A673 (cell line): ENCODE results near the gene ZCCHC10. TPM values are rescaled to one million over a fixed set of nuclear protein-coding genes. Genes with fewer than 3 reads are reported as not detected.
"Not testable (repeated sequence)": the region's sequence is repeated elsewhere in the genome, so short reads cannot be mapped to it uniquely, and the experiment has no call there.

ENCODE experiments used
- BruUV-seq: library from RNA; stranded (reverse); fragments of 400-500 nt; replicated peaks from 2 replicates; lab custom pipeline; 2021; lab: Mats Ljungman, UMichigan
- CTCF ChIA-PET: fragments of 300-600 bp; sonication (Branson Sonifier 250); formaldehyde crosslinking; loops from one replicate; lab custom pipeline; 2022; ENCODE audit warnings: antibody characterized with exemption; lab: Charles Lee
- POLR2A ChIA-PET: fragments of 300-600 bp; sonication (Branson Sonifier 250); formaldehyde crosslinking; loops from one replicate; lab custom pipeline; 2022; ENCODE audit warnings: antibody characterized with exemption; ENCODE audit not compliant: low non-redundant PET; lab: Charles Lee
- DNase-seq: peaks from one replicate; pipeline ENCODE4 v3.0.0-alpha.2; 2015; ENCODE audit warnings: low spot score
- H3K27ac ChIP-seq: fragments of 200-600 bp; sonication (generic); 2 replicates; pipeline ENCODE4 v1.5.1; 2016; ENCODE audit warnings: mixed run types, low read depth, mild to moderate bottlenecking, mixed read lengths, antibody characterized with exemption, low read length; ENCODE audit not compliant: poor library complexity, severe bottlenecking
- H3K27me3 ChIP-seq: fragments of 200-600 bp; sonication (generic); replicated peaks from 2 replicates; pipeline ENCODE4 v1.6.1; 2017; ENCODE audit warnings: mixed run types, low read depth, mild to moderate bottlenecking, mixed read lengths, antibody characterized with exemption, low read length; ENCODE audit not compliant: insufficient read depth, poor library complexity
- H3K36me3 ChIP-seq: fragments of 200-600 bp; sonication (generic); 2 replicates; pipeline ENCODE4 v1.6.1; 2016; ENCODE audit warnings: mixed run types, mild to moderate bottlenecking, mixed read lengths, antibody characterized with exemption, low read length; ENCODE audit not compliant: insufficient read depth, poor library complexity, severe bottlenecking
- H3K4me1 ChIP-seq: fragments of 200-600 bp; sonication (generic); 2 replicates; pipeline ENCODE4 v1.6.1; 2017; ENCODE audit warnings: mixed run types, mild to moderate bottlenecking, mixed read lengths, antibody characterized with exemption, low read length; ENCODE audit not compliant: insufficient read depth, poor library complexity, severe bottlenecking
- H3K4me3 ChIP-seq: fragments of 200-600 bp; sonication (generic); 2 replicates; pipeline ENCODE4 v1.5.1; 2016; ENCODE audit warnings: low read depth, mixed run types, mild to moderate bottlenecking, mixed read lengths, low read length; ENCODE audit not compliant: poor library complexity, severe bottlenecking
- H3K9me3 ChIP-seq: fragments of 200-600 bp; sonication (generic); 2 replicates; pipeline ENCODE4 v1.6.1; 2016; ENCODE audit warnings: mixed run types, low read depth, mild to moderate bottlenecking, mixed read lengths, antibody characterized with exemption, low read length; ENCODE audit not compliant: poor library complexity, severe bottlenecking
- EZH2 ChIP-seq: fragments of 200-600 bp; sonication (generic); IDR thresholded peaks from 2 replicates; pipeline ENCODE4 v1.6.1; 2017; ENCODE audit warnings: borderline replicate concordance, low read depth, mild to moderate bottlenecking, mixed read lengths, antibody characterized with exemption, low read length; ENCODE audit not compliant: poor library complexity, severe bottlenecking
- intact Hi-C: fragments of 100-400 bp; cut with micrococcal nuclease; formaldehyde crosslinking; loops from one replicate; pipeline ENCODE4 v1.10.0; 2022; ENCODE audit not compliant: unreplicated experiment
- total RNA-seq: library from RNA; stranded (reverse); gene quantifications from 2 replicates; pipeline ENCODE4 v1.2.3, GENCODE V29; 2021
- TF ChIP-seq, protein P1 (sequence below): fragments of 300-800, 200-600 bp; sonication (generic); conservative IDR thresholded peaks from 2 replicates; pipeline ENCODE4 v1.5.1; 2017; ENCODE audit warnings: low read depth, mild to moderate bottlenecking, antibody characterized with exemption, low read length, moderate library complexity, mixed read lengths

The ZCCHC10 gene
- total RNA-seq, 1 experiment from 2014 or later: 31.2 TPM

DNA sequence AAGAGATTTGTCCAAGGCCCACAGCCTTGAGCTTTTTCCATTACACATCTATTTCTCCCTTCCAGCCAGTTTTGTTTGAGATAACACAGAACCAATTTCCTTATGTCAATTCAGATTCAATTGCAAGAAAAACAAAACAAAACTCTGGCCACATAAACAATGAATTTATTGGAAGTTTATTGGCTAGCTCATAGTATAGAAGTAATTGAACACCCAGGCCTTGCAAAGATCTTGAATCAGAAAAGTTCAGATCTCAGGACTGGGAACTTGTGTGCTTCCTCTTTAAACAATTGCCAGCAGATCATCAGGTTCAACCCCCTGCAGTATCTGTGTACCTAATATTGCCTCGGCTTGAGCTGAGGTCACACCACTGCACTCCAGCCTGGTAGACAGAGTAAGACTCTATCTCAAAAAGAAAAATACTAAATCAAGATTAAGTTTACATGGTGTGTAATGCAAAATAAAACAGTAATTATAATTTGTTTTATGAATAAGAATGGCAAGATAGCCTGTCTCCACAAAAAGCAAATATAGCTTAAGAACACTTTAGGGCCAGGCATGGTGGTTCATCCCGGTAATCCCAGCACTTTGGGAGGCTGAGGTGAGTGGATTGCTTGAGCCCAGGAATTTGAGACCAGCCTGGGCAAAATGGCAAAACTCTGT is 4.1 kb upstream of the ZCCHC10 start:
- BruUV-seq: no TSS peak
- no peak overlapping the region for H3K27ac ChIP-seq
- CTCF ChIA-PET: no interaction called here
- TF ChIP-seq EZH2: no peak
- TF ChIP-seq, protein P1, sequence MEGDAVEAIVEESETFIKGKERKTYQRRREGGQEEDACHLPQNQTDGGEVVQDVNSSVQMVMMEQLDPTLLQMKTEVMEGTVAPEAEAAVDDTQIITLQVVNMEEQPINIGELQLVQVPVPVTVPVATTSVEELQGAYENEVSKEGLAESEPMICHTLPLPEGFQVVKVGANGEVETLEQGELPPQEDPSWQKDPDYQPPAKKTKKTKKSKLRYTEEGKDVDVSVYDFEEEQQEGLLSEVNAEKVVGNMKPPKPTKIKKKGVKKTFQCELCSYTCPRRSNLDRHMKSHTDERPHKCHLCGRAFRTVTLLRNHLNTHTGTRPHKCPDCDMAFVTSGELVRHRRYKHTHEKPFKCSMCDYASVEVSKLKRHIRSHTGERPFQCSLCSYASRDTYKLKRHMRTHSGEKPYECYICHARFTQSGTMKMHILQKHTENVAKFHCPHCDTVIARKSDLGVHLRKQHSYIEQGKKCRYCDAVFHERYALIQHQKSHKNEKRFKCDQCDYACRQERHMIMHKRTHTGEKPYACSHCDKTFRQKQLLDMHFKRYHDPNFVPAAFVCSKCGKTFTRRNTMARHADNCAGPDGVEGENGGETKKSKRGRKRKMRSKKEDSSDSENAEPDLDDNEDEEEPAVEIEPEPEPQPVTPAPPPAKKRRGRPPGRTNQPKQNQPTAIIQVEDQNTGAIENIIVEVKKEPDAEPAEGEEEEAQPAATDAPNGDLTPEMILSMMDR: no peak
- no peaks in the 10 kb centered on the region for H3K36me3 ChIP-seq
- H3K4me1 ChIP-seq: no peaks in the 10 kb centered on the region
- no peak overlapping the region for H3K4me3 ChIP-seq
- POLR2A ChIA-PET: no interaction called here
- DNase-seq: no peak
- no peaks in the 10 kb centered on the region for H3K27me3 ChIP-seq
- intact Hi-C loops: no loop called here
- H3K9me3 ChIP-seq: no peaks in the 10 kb centered on the region

DNA sequence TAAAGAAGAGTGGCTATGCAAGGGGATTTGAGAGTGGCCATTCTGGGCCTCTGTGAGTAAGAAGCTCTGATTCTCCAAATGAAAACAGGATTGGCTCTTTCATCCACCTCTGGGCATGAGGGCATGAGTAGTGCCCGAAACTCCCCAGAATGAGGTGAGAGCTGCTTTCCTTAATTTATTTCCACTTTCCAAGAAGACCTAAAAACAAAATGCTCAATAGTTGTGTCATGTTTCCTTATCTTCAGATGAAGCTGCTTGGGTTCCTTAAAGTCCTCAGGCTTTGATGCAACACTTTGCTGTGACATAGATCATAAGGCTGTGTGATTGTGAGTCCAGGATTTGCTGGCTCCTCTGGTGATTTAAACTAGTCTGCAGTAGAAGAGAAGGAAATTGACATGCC is 3.1 kb upstream of the ZCCHC10 start:
- intact Hi-C loops: no loop called here
- DNase-seq: no peak
- ChIA-PET CTCF (no interaction called here), POLR2A (no interaction called here)
- H3K4me3 ChIP-seq: no peak overlapping the region
- no peaks in the 10 kb centered on the region for H3K36me3 ChIP-seq
- BruUV-seq: no TSS peak
- no peak overlapping the region for H3K27ac ChIP-seq
- TF ChIP-seq, protein P1: no peak
- TF ChIP-seq EZH2: no peak
- no peaks in the 10 kb centered on the region for H3K27me3 ChIP-seq
- H3K9me3 ChIP-seq: no peaks in the 10 kb centered on the region
- H3K4me1 ChIP-seq: no peaks in the 10 kb centered on the region

DNA sequence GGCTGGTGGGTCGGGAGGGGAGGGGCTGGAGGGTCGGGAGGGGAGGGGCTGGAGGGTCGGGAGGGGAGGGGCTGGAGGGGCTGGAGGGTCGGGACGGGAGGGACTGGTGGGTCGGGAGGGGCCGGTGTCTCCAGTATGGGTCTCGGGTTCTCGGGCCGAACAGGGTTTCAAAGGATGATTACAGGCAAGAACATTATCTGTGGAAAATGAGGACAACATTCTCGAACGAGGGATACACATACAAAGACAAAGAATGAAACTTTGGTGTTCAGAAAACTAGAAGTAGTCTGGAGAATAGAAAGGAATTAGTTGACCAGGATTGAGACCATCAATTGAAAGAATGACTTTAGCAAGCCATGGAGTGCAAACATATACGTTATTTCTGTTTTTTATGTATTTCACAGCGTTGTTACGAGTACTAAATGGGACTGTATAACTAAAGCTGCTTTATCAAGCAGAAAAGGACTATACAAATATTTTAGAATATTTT is 360 bp upstream of the ZCCHC10 start:
- ChIA-PET CTCF (no interaction called here), POLR2A (no interaction called here)
- intact Hi-C loops: loop anchor here (1.0 kb wide), 1 partner anchor 25 kb away; no protein-coding TSS in a partner anchor

DNA sequence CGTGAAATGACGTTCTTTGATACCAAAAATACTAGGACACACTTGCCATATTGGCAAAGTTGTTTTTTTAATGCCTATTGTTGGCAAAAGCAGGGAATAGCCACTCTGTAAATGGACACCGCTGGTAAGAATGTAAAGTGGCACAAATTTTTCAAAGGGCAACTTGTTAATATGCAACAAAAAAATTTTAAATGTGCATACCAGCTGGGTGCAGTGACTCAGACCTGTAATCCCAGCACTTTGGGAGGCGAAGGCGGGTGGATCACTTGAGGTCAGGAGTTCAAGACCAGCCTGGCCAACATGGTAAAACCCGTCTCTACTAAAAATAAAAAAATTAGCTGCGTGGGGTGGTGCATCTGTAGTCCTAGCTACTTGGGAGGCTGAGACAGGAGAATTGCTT is 6.9 kb downstream of the ZCCHC10 start:
- POLR2A ChIA-PET, H3K9me3 ChIP-seq, DNase-seq, intact Hi-C loops, H3K27ac ChIP-seq, H3K4me1 ChIP-seq, CTCF ChIA-PET, H3K4me3 ChIP-seq, H3K27me3 ChIP-seq, BruUV-seq: not testable (repeated sequence)
- H3K36me3 ChIP-seq: peaks cover 19% of the 10 kb centered on the region

More for the DNA sequence above, 360 bp upstream of the ZCCHC10 start:
- Histone ChIP-seq H3K4me3 (peak overlapping the region; percentile 96), H3K4me1 (no peaks in the 10 kb centered on the region), H3K27ac (no peak overlapping the region), H3K36me3 (peaks cover 6% of the 10 kb centered on the region), H3K27me3 (no peaks in the 10 kb centered on the region), H3K9me3 (no peaks in the 10 kb centered on the region)
- DNase-seq: no peak
- TF ChIP-seq, protein P1: no peak
- no peak for TF ChIP-seq EZH2
- BruUV-seq: no TSS peak
